GM18505 (cell line): ENCODE results near the gene GAGE12E.
"Not testable (repeated sequence)": the region's sequence is repeated elsewhere in the genome, so short reads cannot be mapped to it uniquely, and the experiment has no call there.

Source experiments
- ATAC-seq: cut with Tn5 transposase; IDR thresholded peaks from one replicate; pipeline ENCODE4 v1.9.1; 2021; ENCODE audit not compliant: unreplicated experiment

The GAGE12E gene, protein sequence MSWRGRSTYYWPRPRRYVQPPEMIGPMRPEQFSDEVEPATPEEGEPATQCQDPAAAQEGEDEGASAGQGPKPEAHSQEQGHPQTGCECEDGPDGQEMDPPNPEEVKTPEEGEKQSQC

DNA sequence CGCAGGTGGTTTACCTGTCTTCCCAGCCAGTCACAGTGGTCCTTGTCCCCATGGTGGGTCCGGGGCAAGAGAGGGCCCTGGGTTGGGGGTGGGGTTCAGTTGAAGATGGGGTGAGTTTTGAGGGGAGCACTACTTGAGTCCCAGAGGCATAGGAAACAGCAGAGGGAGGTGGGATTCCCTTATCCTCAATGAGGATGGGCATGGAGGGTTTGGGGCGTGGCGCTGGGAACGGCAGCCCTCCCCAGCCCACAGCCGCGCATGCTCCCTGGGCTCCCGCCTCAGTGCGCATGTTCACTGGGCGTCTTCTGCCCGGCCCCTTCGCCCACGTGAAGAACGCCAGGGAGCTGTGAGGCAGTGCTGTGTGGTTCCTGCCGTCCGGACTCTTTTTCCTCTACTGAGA, at the start of gene GAGE12E:
Gene GAGE12E (plus strand): TSS at position 301 of the 400 bp plus-strand sequence. CDS start 1,155 bp downstream, outside the sequence.
- ATAC-seq: not testable (repeated sequence)

DNA sequence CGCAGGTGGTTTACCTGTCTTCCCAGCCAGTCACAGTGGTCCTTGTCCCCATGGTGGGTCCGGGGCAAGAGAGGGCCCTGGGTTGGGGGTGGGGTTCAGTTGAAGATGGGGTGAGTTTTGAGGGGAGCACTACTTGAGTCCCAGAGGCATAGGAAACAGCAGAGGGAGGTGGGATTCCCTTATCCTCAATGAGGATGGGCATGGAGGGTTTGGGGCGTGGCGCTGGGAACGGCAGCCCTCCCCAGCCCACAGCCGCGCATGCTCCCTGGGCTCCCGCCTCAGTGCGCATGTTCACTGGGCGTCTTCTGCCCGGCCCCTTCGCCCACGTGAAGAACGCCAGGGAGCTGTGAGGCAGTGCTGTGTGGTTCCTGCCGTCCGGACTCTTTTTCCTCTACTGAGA, 19.2 kb upstream of the GAGE12E start, which contains the start of gene GAGE12C:
Gene GAGE12C (plus strand): TSS at position 301 of the 400 bp plus-strand sequence. CDS start 1,155 bp downstream, outside the sequence.
- ATAC-seq: not testable (repeated sequence)

DNA sequence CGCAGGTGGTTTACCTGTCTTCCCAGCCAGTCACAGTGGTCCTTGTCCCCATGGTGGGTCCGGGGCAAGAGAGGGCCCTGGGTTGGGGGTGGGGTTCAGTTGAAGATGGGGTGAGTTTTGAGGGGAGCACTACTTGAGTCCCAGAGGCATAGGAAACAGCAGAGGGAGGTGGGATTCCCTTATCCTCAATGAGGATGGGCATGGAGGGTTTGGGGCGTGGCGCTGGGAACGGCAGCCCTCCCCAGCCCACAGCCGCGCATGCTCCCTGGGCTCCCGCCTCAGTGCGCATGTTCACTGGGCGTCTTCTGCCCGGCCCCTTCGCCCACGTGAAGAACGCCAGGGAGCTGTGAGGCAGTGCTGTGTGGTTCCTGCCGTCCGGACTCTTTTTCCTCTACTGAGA, 9.7 kb upstream of the GAGE12E start, which contains the start of gene GAGE12D:
Gene GAGE12D (plus strand): TSS at position 301 of the 400 bp plus-strand sequence. CDS start 1,155 bp downstream, outside the sequence.
- ATAC-seq: not testable (repeated sequence)

GRCh38 chrX:49560542-49560941, 9.5 kb downstream of the GAGE12E start, which contains the start of gene GAGE12F:
GAGE12F (plus strand) TSS chrX:49560842; CDS start chrX:49561997, 1,155 bp downstream.
- not testable (repeated sequence) for ATAC-seq

- not testable (repeated sequence) for ATAC-seq
Observed at GRCh38 chrX:49568728-49569127, 17.6 kb downstream of the GAGE12E start.

DNA sequence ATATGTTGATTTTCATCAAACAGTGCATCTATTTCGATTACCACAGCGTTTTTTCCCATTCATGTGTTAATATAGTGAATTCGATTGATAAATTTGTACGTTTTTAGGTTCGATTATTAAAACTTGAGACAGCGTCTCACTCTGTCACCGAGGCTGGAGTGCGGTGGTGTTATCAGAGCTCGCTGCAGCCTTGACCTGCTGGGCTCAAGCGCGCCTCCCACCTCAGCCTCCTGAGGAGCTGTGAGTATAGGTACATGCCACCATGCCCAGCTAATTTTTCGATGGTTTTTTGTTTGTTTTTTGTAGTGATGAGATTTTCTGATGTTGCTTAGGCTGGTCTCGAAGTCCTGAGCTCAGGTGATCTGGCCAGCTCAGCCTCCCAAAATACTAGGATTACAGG, 18.1 kb downstream of the GAGE12E start:
- not testable (repeated sequence) for ATAC-seq

DNA sequence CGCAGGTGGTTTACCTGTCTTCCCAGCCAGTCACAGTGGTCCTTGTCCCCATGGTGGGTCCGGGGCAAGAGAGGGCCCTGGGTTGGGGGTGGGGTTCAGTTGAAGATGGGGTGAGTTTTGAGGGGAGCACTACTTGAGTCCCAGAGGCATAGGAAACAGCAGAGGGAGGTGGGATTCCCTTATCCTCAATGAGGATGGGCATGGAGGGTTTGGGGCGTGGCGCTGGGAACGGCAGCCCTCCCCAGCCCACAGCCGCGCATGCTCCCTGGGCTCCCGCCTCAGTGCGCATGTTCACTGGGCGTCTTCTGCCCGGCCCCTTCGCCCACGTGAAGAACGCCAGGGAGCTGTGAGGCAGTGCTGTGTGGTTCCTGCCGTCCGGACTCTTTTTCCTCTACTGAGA, 19.0 kb downstream of the GAGE12E start, which contains the start of gene GAGE12G:
Gene GAGE12G (plus strand): TSS at position 301 of the 400 bp plus-strand sequence. CDS start 1,155 bp downstream, outside the sequence.
- not testable (repeated sequence) for ATAC-seq

DNA sequence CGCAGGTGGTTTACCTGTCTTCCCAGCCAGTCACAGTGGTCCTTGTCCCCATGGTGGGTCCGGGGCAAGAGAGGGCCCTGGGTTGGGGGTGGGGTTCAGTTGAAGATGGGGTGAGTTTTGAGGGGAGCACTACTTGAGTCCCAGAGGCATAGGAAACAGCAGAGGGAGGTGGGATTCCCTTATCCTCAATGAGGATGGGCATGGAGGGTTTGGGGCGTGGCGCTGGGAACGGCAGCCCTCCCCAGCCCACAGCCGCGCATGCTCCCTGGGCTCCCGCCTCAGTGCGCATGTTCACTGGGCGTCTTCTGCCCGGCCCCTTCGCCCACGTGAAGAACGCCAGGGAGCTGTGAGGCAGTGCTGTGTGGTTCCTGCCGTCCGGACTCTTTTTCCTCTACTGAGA, 28.6 kb downstream of the GAGE12E start, which contains the start of gene GAGE12H:
Gene GAGE12H (plus strand): TSS at position 301 of the 400 bp plus-strand sequence. CDS start 1,155 bp downstream, outside the sequence.
- ATAC-seq: not testable (repeated sequence)

GRCh38 chrX:49589196-49589595, 38.1 kb downstream of the GAGE12E start, which contains the start of gene GAGE2A:
GAGE2A (plus strand) TSS chrX:49589496; CDS start chrX:49590651, 1,155 bp downstream.
- not testable (repeated sequence) for ATAC-seq

DNA sequence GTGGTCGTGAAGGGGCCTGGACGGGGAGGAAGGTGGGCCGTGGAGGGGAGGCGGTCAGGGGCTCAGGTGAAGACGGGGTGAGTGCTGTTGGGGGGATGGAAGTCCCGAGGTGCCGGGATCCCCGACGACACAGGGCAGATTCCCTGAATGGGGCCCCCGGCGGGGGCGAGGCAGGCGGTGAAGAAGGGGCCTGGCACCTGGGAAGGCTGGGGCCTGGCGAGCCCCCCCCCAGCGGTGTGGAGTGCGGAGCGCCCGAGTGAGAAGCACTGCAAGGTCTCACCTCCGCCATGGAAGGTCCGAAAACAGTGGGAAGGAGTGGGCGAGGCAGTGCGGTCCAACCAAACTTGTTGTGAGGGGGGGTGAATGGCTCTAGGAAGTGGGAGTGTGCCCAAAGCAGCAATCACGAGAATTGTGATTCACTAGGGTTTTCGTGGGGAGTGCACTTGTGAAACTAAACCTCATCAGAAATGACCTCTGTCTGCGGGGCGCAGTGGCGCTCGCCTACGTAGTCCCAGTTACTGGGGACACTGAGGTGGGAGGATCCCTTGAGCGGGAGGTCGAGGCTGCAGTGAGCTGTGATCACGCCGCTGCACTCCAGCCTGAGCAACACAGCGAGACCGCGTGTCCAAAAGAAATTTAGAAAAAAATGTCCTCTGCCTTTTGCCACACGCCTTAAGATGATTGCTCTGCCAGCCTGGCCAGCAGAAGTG, 38.8 kb downstream of the GAGE12E start:
- ATAC-seq: not testable (repeated sequence)

GRCh38 chrX:49590488-49590887, 39.4 kb downstream of the GAGE12E start:
- ATAC-seq: not testable (repeated sequence)

- ATAC-seq: not testable (repeated sequence)
Observed at GRCh38 chrX:49598720-49599119, 47.6 kb downstream of the GAGE12E start, which contains the start of gene GAGE1. GAGE1 (plus strand) TSS chrX:49599020; CDS start chrX:49600175, 1,155 bp downstream.
